Kidney epithelial cell (primary cell): ENCODE results near the gene VWA5B1. TPM values are rescaled to one million over a fixed set of nuclear protein-coding genes. Genes with fewer than 3 reads are reported as not detected.

Experiments used
- DNase-seq: peaks from one replicate; pipeline ENCODE4 v3.0.0-alpha.2; 2010; ENCODE audit warnings: low read depth
- H3K27me3 ChIP-seq: 2 replicates; pipeline ENCODE4 v1.6.0; 2011; ENCODE audit warnings: low read length; ENCODE audit not compliant: control insufficient read depth, insufficient read depth
- H3K36me3 ChIP-seq: 2 replicates; pipeline ENCODE4 v1.5.1; 2011; ENCODE audit warnings: low read length; ENCODE audit not compliant: control insufficient read depth, insufficient read depth
- H3K4me3 ChIP-seq: 2 replicates; pipeline ENCODE4 v1.5.1; 2011; ENCODE audit warnings: low read depth, mild to moderate bottlenecking, control low read depth, low read length
- total RNA-seq: library from RNA; depleted of rRNA; stranded (reverse); fragments of >200 nt; gene quantifications from 2 replicates; pipeline ENCODE4 v1.2.3, GENCODE V29; 2015
- TF ChIP-seq, protein P1 (sequence below): IDR thresholded peaks from 2 replicates; pipeline ENCODE4 v1.5.1; 2011; ENCODE audit warnings: mild to moderate bottlenecking, moderate library complexity, low read length, control low read depth, inconsistent platforms; ENCODE audit not compliant: insufficient read depth, poor library complexity, severe bottlenecking

The VWA5B1 gene
- total RNA-seq, 1 donor from 2014 or later = not detected

DNA sequence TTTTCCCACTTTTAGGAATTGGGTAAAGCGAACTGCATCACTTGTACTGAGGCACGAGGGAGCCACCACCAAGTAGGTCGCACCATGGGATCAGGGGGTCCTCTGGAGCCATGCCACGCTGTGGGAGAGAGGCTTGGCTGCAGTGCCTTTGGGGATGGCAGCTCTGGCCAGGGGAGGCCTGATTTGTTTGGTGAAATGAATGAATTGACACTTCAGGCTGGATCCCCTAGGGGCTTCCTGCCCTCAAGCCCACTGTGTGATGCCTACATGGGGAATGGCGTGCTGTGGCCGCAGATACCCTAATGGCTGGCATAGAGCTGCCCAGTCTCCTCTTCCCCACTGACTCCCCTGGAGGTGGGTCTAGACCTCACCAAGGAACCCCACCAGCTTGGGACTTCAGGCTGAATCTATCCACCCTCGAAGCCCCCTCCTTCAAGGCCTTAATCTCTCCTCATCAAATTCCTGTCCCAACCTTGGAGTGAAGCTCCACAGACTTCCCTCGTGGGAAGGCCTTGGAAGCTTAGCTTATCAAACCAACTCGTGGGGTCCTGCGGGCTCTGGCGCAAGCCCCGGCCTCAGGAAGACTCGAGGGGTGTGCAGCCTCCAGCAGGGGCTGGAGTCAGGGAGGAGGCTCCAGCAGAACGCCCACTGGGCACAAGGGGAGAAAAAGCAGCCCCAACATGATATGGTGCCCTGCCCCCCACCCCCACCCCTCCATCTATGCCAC lies 64.6 kb downstream of the VWA5B1 start:
- no peaks in the 10 kb centered on the region for H3K36me3 ChIP-seq
- no peak overlapping the region for H3K4me3 ChIP-seq
- DNase-seq = no peak
- peaks cover 11% of the 10 kb centered on the region for H3K27me3 ChIP-seq
- TF ChIP-seq, protein P1, sequence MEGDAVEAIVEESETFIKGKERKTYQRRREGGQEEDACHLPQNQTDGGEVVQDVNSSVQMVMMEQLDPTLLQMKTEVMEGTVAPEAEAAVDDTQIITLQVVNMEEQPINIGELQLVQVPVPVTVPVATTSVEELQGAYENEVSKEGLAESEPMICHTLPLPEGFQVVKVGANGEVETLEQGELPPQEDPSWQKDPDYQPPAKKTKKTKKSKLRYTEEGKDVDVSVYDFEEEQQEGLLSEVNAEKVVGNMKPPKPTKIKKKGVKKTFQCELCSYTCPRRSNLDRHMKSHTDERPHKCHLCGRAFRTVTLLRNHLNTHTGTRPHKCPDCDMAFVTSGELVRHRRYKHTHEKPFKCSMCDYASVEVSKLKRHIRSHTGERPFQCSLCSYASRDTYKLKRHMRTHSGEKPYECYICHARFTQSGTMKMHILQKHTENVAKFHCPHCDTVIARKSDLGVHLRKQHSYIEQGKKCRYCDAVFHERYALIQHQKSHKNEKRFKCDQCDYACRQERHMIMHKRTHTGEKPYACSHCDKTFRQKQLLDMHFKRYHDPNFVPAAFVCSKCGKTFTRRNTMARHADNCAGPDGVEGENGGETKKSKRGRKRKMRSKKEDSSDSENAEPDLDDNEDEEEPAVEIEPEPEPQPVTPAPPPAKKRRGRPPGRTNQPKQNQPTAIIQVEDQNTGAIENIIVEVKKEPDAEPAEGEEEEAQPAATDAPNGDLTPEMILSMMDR = no peak

DNA sequence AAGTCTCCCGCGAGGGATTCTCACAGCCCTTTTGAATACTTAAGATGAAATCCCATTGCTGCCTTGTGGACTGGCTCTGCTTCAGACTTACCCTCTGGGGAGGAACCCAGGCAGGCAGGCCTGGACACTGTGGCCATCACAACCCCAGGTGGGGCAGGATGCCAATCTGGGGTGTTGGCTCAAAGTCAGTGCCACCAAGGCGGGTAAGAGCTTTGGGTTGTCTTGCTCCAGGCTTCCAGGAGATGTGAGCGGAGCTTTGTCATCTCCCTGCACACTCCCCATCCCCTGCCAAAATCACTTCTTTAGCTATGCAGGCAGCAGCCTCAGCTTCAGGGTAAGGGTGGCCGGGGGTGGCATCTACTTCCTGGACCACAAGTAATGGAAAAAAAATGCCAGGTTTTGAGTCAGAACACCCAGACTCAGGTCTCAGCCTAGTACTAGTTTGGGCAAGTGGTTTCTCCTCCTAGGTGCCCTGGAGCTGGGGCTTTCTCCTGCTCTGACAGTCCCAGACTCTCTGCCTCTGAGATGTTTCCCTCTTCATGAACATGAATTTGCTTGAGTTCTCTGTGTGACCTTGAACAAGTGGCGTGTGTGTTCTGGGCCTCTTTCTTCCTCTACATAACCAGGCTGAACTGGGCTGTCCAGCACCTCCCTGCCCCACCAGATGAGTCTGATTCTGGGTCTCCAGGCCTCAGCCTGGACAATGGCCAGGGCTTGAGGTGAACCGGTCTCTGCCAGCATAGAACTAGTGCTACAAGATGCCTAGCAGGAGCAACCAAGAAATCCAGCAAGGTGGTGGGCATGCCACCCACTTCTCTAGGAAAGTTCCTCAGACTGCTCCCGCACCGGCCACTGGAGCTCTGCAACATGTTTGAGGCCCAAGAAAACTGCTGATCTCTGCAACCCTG lies 65.4 kb downstream of the VWA5B1 start:
- no peak for DNase-seq
- Histone ChIP-seq H3K36me3 (no peaks in the 10 kb centered on the region), H3K27me3 (peaks cover 12% of the 10 kb centered on the region), H3K4me3 (no peak overlapping the region)
- TF ChIP-seq, protein P1 = no peak

GRCh38 chr1:20356850-20357459 lies 66.3 kb downstream of the VWA5B1 start:
- DNase-seq = no peak
- Histone ChIP-seq H3K27me3 (peaks cover 14% of the 10 kb centered on the region), H3K4me3 (no peak overlapping the region), H3K36me3 (no peaks in the 10 kb centered on the region)
- TF ChIP-seq, protein P1 = no peak

GRCh38 chr1:20357796-20358195 lies 67.1 kb downstream of the VWA5B1 start:
- no peaks in the 10 kb centered on the region for H3K36me3 ChIP-seq
- H3K4me3 ChIP-seq = no peak overlapping the region
- DNase-seq = no peak
- H3K27me3 ChIP-seq = peaks cover 14% of the 10 kb centered on the region
- TF ChIP-seq, protein P1 = no peak

GRCh38 chr1:20358761-20359263 lies 68.1 kb downstream of the VWA5B1 start:
- DNase-seq = no peak
- peaks cover 12% of the 10 kb centered on the region for H3K27me3 ChIP-seq
- TF ChIP-seq, protein P1 = no peak
- H3K4me3 ChIP-seq = no peak overlapping the region
- H3K36me3 ChIP-seq = no peaks in the 10 kb centered on the region
